PC-9 (cell line): ENCODE measurements around the gene SORCS2. TPM values are rescaled to one million over a fixed set of nuclear protein-coding genes. Genes with fewer than 3 reads are reported as not detected.

Experiments
- BruUV-seq: library from RNA; stranded (reverse); fragments of 400-500 nt; replicated peaks from 2 replicates; lab custom pipeline; 2021; lab: Mats Ljungman, UMichigan
- CTCF ChIA-PET: fragments of 300-600 bp; sonication (Branson Sonifier 250); formaldehyde crosslinking; loops from one replicate; lab custom pipeline; 2022; ENCODE audit warnings: antibody characterized with exemption; lab: Charles Lee
- POLR2A ChIA-PET: fragments of 300-600 bp; sonication (Branson Sonifier 250); formaldehyde crosslinking; loops from one replicate; lab custom pipeline; 2022; ENCODE audit warnings: antibody characterized with exemption; ENCODE audit not compliant: unreplicated experiment; lab: Charles Lee
- DNase-seq, 2 experiments: peaks; one replicate each; pipeline versions ENCODE4 v3.0.0 to v3.0.0-alpha.2; 2015 to 2022; ENCODE audit warnings: mixed read lengths in 1 of 2
- H2AFZ ChIP-seq: fragments of 200-600 bp; sonication (generic); 2 replicates; pipeline ENCODE4 v1.8.1; 2017; ENCODE audit warnings: antibody characterized with exemption
- H3F3A ChIP-seq: fragments of 200-600 bp; sonication (generic); 2 replicates; pipeline ENCODE4 v1.8.1; 2017; ENCODE audit warnings: antibody characterized with exemption, mild to moderate bottlenecking, low read depth; ENCODE audit not compliant: insufficient read depth
- H3K27ac ChIP-seq: fragments of 200-600 bp; sonication (generic); 2 replicates; pipeline ENCODE4 v1.6.1; 2016; ENCODE audit warnings: mixed run types
- H3K27me3 ChIP-seq: fragments of 200-600 bp; sonication (generic); 2 replicates; pipeline ENCODE4 v1.6.1; 2016; ENCODE audit warnings: low read depth, mixed run types; ENCODE audit not compliant: insufficient read depth
- H3K36me3 ChIP-seq: fragments of 200-600 bp; sonication (generic); 2 replicates; pipeline ENCODE4 v1.6.1; 2016; ENCODE audit warnings: low read depth, mixed run types
- H3K4me1 ChIP-seq: fragments of 200-600 bp; sonication (generic); replicated peaks from 2 replicates; pipeline ENCODE4 v1.6.1; 2016; ENCODE audit warnings: mixed run types; ENCODE audit not compliant: insufficient read depth
- H3K4me2 ChIP-seq: fragments of 200-600 bp; sonication (generic); 2 replicates; pipeline ENCODE4 v1.6.1; 2017; ENCODE audit warnings: mixed run types
- H3K4me3 ChIP-seq: fragments of 200-600 bp; sonication (generic); 2 replicates; pipeline ENCODE4 v1.6.1; 2016; ENCODE audit warnings: mixed run types
- H3K79me2 ChIP-seq: fragments of 200-600 bp; sonication (generic); 2 replicates; pipeline ENCODE4 v1.6.1; 2017; ENCODE audit warnings: low read depth, mixed run types
- H3K9me2 ChIP-seq: fragments of 200-600 bp; sonication (generic); 2 replicates; pipeline ENCODE4 v1.8.1; 2017; ENCODE audit warnings: mild to moderate bottlenecking; ENCODE audit not compliant: insufficient read depth
- H3K9me3 ChIP-seq: fragments of 200-600 bp; sonication (generic); 2 replicates; pipeline ENCODE4 v1.8.1; 2016; ENCODE audit warnings: low read depth; ENCODE audit not compliant: insufficient read depth
- H4K20me1 ChIP-seq: fragments of 200-600 bp; sonication (generic); 2 replicates; pipeline ENCODE4 v1.8.1; 2017; ENCODE audit not compliant: insufficient read depth
- EZH2 ChIP-seq: fragments of 200-600 bp; sonication (generic); IDR thresholded peaks from 2 replicates; pipeline ENCODE4 v1.8.0; 2017; ENCODE audit warnings: antibody characterized with exemption, low read depth
- intact Hi-C: fragments of 100-400 bp; cut with micrococcal nuclease; formaldehyde crosslinking; loops from one replicate; pipeline ENCODE4 v1.10.0; 2022; ENCODE audit not compliant: unreplicated experiment
- total RNA-seq: library from RNA; stranded (reverse); gene quantifications from 2 replicates; pipeline ENCODE4 v1.2.3, GENCODE V29; 2021
- TF ChIP-seq, protein P1 (sequence below): fragments of 200-600 bp; sonication (generic); conservative IDR thresholded peaks from 2 replicates; pipeline ENCODE4 v1.6.1; 2017; ENCODE audit warnings: mixed run types, antibody characterized with exemption, mild to moderate bottlenecking, moderate library complexity

SORCS2 gene
- total RNA-seq, 1 experiment from 2014 or later, result 25.8 TPM

- no peak overlapping the region for H3K4me3 ChIP-seq
- H3K9me2 ChIP-seq, result no peaks in the 10 kb centered on the region
- no TSS peak for BruUV-seq
- no peak overlapping the region for H3K4me2 ChIP-seq
- no peaks in the 10 kb centered on the region for H3K79me2 ChIP-seq
- H3K27ac ChIP-seq, result no peak overlapping the region
- H3K36me3 ChIP-seq, result no peaks in the 10 kb centered on the region
- no peaks in the 10 kb centered on the region for H3F3A ChIP-seq
- TF ChIP-seq, protein P1, sequence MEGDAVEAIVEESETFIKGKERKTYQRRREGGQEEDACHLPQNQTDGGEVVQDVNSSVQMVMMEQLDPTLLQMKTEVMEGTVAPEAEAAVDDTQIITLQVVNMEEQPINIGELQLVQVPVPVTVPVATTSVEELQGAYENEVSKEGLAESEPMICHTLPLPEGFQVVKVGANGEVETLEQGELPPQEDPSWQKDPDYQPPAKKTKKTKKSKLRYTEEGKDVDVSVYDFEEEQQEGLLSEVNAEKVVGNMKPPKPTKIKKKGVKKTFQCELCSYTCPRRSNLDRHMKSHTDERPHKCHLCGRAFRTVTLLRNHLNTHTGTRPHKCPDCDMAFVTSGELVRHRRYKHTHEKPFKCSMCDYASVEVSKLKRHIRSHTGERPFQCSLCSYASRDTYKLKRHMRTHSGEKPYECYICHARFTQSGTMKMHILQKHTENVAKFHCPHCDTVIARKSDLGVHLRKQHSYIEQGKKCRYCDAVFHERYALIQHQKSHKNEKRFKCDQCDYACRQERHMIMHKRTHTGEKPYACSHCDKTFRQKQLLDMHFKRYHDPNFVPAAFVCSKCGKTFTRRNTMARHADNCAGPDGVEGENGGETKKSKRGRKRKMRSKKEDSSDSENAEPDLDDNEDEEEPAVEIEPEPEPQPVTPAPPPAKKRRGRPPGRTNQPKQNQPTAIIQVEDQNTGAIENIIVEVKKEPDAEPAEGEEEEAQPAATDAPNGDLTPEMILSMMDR, result no peak
- no peak for TF ChIP-seq EZH2
- CTCF ChIA-PET, result no interaction called here
- H4K20me1 ChIP-seq, result no peaks in the 10 kb centered on the region
- H3K4me1 ChIP-seq, result no peaks in the 10 kb centered on the region
- no peak for DNase-seq
- H3K27me3 ChIP-seq, result no peaks in the 10 kb centered on the region
- no peaks in the 10 kb centered on the region for H3K9me3 ChIP-seq
- POLR2A ChIA-PET, result no interaction called here
- intact Hi-C loops, result no loop called here
- no peak overlapping the region for H2AFZ ChIP-seq
Observed at GRCh38 chr4:7339751-7340552, 147.6 kb downstream of the SORCS2 start.

GRCh38 chr4:7340553-7341433 lies 148.5 kb downstream of the SORCS2 start:
- Histone ChIP-seq H3K36me3 (no peaks in the 10 kb centered on the region), H3K4me2 (no peak overlapping the region), H3K27me3 (no peaks in the 10 kb centered on the region), H3K9me2 (no peaks in the 10 kb centered on the region), H3F3A (no peaks in the 10 kb centered on the region), H4K20me1 (no peaks in the 10 kb centered on the region), H3K9me3 (no peaks in the 10 kb centered on the region), H3K79me2 (no peaks in the 10 kb centered on the region), H2AFZ (no peak overlapping the region), H3K27ac (no peak overlapping the region), H3K4me3 (no peak overlapping the region), H3K4me1 (no peaks in the 10 kb centered on the region)
- no peak for DNase-seq
- no TSS peak for BruUV-seq
- ChIA-PET CTCF (no interaction called here), POLR2A (no interaction called here)
- TF ChIP-seq EZH2, result no peak
- TF ChIP-seq, protein P1, result no peak
- intact Hi-C loops, result no loop called here

DNA sequence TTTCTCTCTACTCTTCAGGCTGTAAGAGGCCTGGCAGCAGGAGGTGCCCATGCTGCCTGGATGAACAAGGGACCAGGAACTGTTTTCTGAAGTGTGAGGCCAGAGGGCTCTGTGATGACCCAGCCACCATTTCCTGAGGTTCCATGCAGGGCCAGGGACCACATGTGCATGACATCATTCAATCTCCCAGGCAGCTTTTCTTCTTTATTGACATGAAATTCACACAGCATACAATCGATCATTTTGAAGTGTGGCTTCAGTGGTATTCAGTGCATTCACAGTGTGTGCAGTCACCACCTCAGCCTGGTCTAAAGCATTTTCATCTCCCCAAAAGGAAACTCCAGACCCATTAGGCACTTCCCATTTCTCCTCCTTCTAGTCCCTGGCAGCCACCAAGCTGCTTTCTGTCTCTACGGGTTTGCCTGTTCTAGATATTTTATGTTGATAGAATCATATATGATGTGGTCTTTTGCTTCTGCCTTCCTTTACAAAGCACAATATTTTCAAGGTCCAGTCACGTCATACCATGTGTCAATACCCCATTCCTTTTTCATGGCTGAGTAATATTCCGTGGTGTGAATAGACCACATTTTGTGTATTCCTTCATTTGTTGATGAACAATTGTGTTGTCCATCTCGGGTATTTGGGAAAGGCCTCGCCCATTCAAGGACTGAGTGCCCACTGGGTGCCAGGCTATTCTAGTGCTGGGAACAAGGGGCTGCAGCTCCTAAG lies 149.3 kb downstream of the SORCS2 start:
- BruUV-seq, result no TSS peak
- CTCF ChIA-PET, result no interaction called here
- no peak overlapping the region for H3K27ac ChIP-seq
- no peaks in the 10 kb centered on the region for H3K79me2 ChIP-seq
- H3K4me2 ChIP-seq, result no peak overlapping the region
- no peaks in the 10 kb centered on the region for H3F3A ChIP-seq
- H3K4me1 ChIP-seq, result no peaks in the 10 kb centered on the region
- intact Hi-C loops, result no loop called here
- no peaks in the 10 kb centered on the region for H3K9me3 ChIP-seq
- no peaks in the 10 kb centered on the region for H3K36me3 ChIP-seq
- POLR2A ChIA-PET, result no interaction called here
- H4K20me1 ChIP-seq, result no peaks in the 10 kb centered on the region
- H3K9me2 ChIP-seq, result no peaks in the 10 kb centered on the region
- no peak overlapping the region for H2AFZ ChIP-seq
- H3K4me3 ChIP-seq, result no peak overlapping the region
- H3K27me3 ChIP-seq, result no peaks in the 10 kb centered on the region
- TF ChIP-seq, protein P1, result no peak
- no peak for TF ChIP-seq EZH2
- DNase-seq, result no peak
